Vagina (tissue), 2 donors: ENCODE results near the gene COLEC12. TPM values are rescaled to one million over a fixed set of nuclear protein-coding genes. Genes with fewer than 3 reads are reported as not detected.

Experiments
- DNase-seq, 2 donors: peaks; one replicate each; pipeline ENCODE4 v3.0.0-alpha.2; 2017; ENCODE audit errors: extremely low spot score in 2 of 2
- H3K27ac ChIP-seq: fragments of 200-600 bp; sonication (generic); one replicate; pipeline ENCODE4 v1.5.1; 2019
- H3K27me3 ChIP-seq: fragments of 200-600 bp; sonication (generic); one replicate; pipeline ENCODE4 v1.5.1; 2019
- H3K36me3 ChIP-seq, 2 donors: fragments of 200-600 bp; sonication (generic); one replicate each; pipeline ENCODE4 v1.5.1; 2017 to 2019
- H3K4me1 ChIP-seq: fragments of 200-600 bp; sonication (generic); one replicate; pipeline ENCODE4 v1.5.1; 2019
- H3K4me3 ChIP-seq, 2 donors: fragments of 200-600 bp; sonication (generic); 1 replicate in 1 of 2; 2 replicates in 1 of 2; pipeline ENCODE4 v1.5.1; 2016 to 2019
- H3K9me3 ChIP-seq: fragments of 200-600 bp; sonication (generic); one replicate; pipeline ENCODE4 v1.5.1; 2019
- CTCF ChIP-seq, 3 experiments: fragments of 450-650 bp in 2 of 3; fragments of 200-600 bp in 1 of 3; sonication (generic) in 1 of 3; IDR thresholded peaks; one replicate each; pipeline ENCODE4 v1.5.1; 2017 to 2019; ENCODE audit warnings: antibody characterized with exemption in 3 of 3, mild to moderate bottlenecking in 2 of 3, moderate library complexity in 2 of 3
- POLR2A ChIP-seq, 2 donors: fragments of 450-650 bp; IDR thresholded peaks; one replicate each; pipeline ENCODE4 v1.6.1; 2017; ENCODE audit warnings: antibody characterized with exemption in 2 of 2, mild to moderate bottlenecking in 2 of 2, moderate library complexity in 2 of 2
- POLR2AphosphoS5 ChIP-seq, 2 donors: sonication (generic); formaldehyde crosslinking; IDR thresholded peaks; one replicate each; pipeline ENCODE4 v1.9.0; 2017; ENCODE audit warnings: antibody characterized with exemption in 2 of 2, mild to moderate bottlenecking in 2 of 2, low read depth in 1 of 2; ENCODE audit not compliant: insufficient read depth in 1 of 2
- intact Hi-C: fragments of 100-400 bp; cut with DNase I; formaldehyde crosslinking; loops from one replicate; pipeline ENCODE4 v1.15.1; 2023
- total RNA-seq: library from RNA; depleted of rRNA; stranded (reverse); fragments of >200 nt; gene quantifications from one replicate; pipeline ENCODE4 v1.2.3, GENCODE V29; 2016

The COLEC12 gene
- total RNA-seq, 1 donor from 2014 or later, result 18.9 TPM

- Histone ChIP-seq H3K9me3 (no peaks in the 10 kb centered on the region), H3K27ac (no peak overlapping the region), H3K27me3 (no peaks in the 10 kb centered on the region), H3K4me1 (peaks cover 18% of the 10 kb centered on the region), H3K36me3 (no peaks in the 10 kb centered on the region), H3K4me3 (no peak overlapping the region)
- intact Hi-C loops, result no loop called here
- TF ChIP-seq POLR2A (IDR thresholded peaks at IDR 0.05), result no peak
- no peak for TF ChIP-seq CTCF (IDR thresholded peaks at IDR 0.05)
- TF ChIP-seq POLR2AphosphoS5 (IDR thresholded peaks at IDR 0.05; ENCODE audit: insufficient read depth in 1 of 2, low read depth in 1 of 2), result no peak
- no peak for DNase-seq
Measured at GRCh38 chr18:495017-495416, 5.5 kb downstream of the COLEC12 start.

DNA sequence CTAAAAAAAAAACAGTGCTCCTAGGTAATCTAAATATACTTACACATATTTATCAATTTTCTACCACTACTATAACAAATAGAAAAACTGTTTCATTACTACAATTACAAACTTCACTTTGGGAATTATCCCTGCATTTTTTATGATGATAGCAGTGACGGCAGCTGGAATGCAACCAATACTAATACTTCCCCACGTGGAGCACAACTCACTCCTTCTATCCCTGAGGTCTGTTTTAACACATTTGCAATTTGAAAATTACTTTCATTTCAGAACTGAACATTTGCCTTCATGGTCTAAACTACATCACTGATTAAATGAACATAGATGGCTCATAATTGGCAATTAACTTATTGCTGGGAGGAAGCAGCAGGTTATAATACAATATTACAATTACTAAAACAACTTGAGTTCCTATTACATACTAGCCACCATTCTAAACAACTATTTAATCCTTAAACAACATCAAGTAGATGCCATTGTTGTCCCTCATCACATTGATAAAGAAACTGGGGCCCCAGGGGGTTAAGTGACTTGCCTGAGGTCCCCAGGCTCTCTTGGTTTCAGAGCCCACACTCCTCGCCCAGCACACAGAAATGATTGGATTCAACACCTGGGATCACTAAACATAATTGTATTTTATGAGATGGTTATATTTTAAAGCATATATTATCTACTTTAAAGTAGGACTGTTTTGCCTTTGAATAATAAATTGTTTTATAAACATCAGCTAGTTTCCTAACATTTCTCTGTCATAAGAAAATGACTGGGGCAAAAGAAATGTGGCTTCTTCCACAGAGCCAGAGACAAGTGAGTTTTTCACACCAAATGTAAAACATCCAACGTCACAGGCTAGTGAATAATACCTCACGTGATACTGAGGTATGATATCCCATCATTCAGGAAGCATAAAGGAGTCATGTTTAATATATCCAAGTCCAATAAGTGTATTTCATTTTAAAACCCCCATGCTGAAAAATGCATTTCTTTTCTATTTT, 6.2 kb downstream of the COLEC12 start:
- Histone ChIP-seq H3K36me3 (no peaks in the 10 kb centered on the region), H3K4me1 (peaks cover 10% of the 10 kb centered on the region), H3K9me3 (no peaks in the 10 kb centered on the region), H3K27me3 (no peaks in the 10 kb centered on the region), H3K4me3 (no peak overlapping the region), H3K27ac (no peak overlapping the region)
- TF ChIP-seq POLR2A (IDR thresholded peaks at IDR 0.05) (no peak), CTCF (IDR thresholded peaks at IDR 0.05) (no peak), POLR2AphosphoS5 (IDR thresholded peaks at IDR 0.05; ENCODE audit: insufficient read depth in 1 of 2, low read depth in 1 of 2) (no peak)
- no peak for DNase-seq
- intact Hi-C loops, result no loop called here

DNA sequence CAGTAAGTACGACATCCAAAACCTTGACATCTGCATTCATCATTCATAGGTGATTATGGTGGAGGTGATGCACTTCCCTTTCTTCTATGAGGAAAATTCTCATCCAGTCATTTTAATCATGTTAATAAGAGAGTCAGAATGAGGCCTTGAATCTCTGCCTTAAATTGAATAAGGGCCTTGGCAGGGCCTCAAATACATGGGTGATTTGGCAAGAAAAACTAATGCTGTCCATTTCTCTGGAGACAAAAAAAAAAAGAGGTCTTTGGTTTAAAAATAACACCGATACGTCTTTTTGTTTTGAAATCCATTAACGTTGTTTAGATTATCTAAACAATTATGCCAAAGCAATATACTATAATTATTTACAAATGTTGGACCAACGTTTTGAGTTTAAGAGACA, 8.1 kb downstream of the COLEC12 start:
- Histone ChIP-seq H3K4me3 (no peak overlapping the region), H3K27ac (no peak overlapping the region), H3K36me3 (no peaks in the 10 kb centered on the region), H3K27me3 (no peaks in the 10 kb centered on the region), H3K4me1 (no peaks in the 10 kb centered on the region), H3K9me3 (no peaks in the 10 kb centered on the region)
- TF ChIP-seq CTCF (IDR thresholded peaks at IDR 0.05), result no peak
- no peak for TF ChIP-seq POLR2AphosphoS5 (IDR thresholded peaks at IDR 0.05; ENCODE audit: insufficient read depth in 1 of 2, low read depth in 1 of 2)
- no peak for TF ChIP-seq POLR2A (IDR thresholded peaks at IDR 0.05)
- no peak for DNase-seq
- intact Hi-C loops, result no loop called here

DNA sequence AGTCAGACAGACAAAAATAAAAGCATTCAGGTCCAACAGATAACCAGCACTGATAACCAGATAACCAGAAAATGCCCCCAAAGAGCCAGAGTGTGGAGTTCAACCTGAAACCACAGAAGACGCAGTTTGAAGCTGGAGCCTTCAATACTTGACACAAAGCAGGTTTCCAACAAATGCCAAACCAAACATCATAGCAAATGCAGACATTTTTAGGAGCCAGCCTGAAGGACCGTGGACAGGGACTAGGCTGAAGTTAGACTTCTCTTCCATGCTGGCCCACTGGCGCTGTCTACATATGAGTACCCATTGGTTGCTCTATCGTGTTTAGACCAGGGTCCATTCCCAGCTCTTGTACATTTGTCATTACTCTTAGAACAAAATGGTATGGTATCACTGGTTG, 9.9 kb downstream of the COLEC12 start:
- TF ChIP-seq POLR2A (IDR thresholded peaks at IDR 0.05) (no peak), CTCF (IDR thresholded peaks at IDR 0.05) (no peak), POLR2AphosphoS5 (IDR thresholded peaks at IDR 0.05; ENCODE audit: insufficient read depth in 1 of 2, low read depth in 1 of 2) (no peak)
- Histone ChIP-seq H3K4me1 (no peaks in the 10 kb centered on the region), H3K4me3 (no peak overlapping the region), H3K36me3 (no peaks in the 10 kb centered on the region), H3K27me3 (no peaks in the 10 kb centered on the region), H3K9me3 (no peaks in the 10 kb centered on the region), H3K27ac (no peak overlapping the region)
- intact Hi-C loops, result no loop called here
- DNase-seq, result no peak

- Histone ChIP-seq H3K4me3 (no peak overlapping the region), H3K27ac (no peak overlapping the region), H3K9me3 (no peaks in the 10 kb centered on the region), H3K27me3 (no peaks in the 10 kb centered on the region), H3K36me3 (no peaks in the 10 kb centered on the region), H3K4me1 (no peaks in the 10 kb centered on the region)
- intact Hi-C loops, result no loop called here
- DNase-seq, result no peak
- no peak for TF ChIP-seq POLR2A (IDR thresholded peaks at IDR 0.05)
- no peak for TF ChIP-seq POLR2AphosphoS5 (IDR thresholded peaks at IDR 0.05; ENCODE audit: insufficient read depth in 1 of 2, low read depth in 1 of 2)
- TF ChIP-seq CTCF (IDR thresholded peaks at IDR 0.05), result no peak
Measured at GRCh38 chr18:490024-490366, 10.5 kb downstream of the COLEC12 start.
